ENCODE results near the gene PCED1A. TPM values are rescaled to one million over a fixed set of nuclear protein-coding genes. Genes with fewer than 3 reads are reported as not detected.

Gene PCED1A
- total RNA-seq, 2 experiments from 2014 or later = 29.4 to 35.3 TPM

DNA sequence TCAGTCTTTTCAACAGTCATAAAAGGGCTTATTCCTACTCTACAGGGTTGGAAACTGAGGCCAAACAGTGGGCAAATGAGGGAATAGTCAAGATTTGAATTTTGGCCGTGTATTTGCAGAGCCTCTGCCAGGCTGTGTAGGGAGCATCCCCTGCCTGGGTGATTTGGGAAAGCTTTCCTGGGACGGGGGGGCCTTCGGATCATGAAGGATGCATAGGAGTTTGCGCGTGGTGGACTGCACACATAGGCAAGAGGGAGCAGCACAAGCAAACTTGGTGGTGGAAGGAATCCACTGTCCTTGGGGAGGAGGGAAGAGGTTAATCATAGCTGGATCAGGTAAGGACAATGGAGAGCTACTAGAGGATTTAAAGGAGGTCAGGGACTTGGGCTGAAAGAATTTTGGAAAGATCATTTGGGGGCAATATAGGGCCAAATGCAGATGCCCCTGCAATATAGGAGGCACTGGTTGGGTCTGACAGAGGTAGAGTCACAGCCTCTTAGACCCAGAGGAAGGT lies 35.3 kb upstream of the PCED1A start:
- DNase-seq (no peak), ATAC-seq (no peak)
- Mint-ChIP-seq H3K4me3 (no peak overlapping the region), H3K9me3 (ENCODE audit: low read depth) (no peaks in the 10 kb centered on the region), H3K36me3 (ENCODE audit: low read depth) (peaks cover 27% of the 10 kb centered on the region), H3K27me3 (no peaks in the 10 kb centered on the region), H3K27ac (no peak overlapping the region), H3K4me1 (peaks cover 54% of the 10 kb centered on the region)
- ChIA-PET CTCF (interaction anchor here (1.5 to 1.6 kb wide), 2 partner anchors 15 to 125 kb away, joined by 3 to 7 read pairs; no protein-coding TSS in a partner anchor), POLR2A (interaction anchor here (0.6 kb wide), 1 partner anchor 132 kb away, joined by 3 read pairs; no protein-coding TSS in a partner anchor)
- intact Hi-C loops (cut with DNase I, micrococcal nuclease) = no loop called here

- ATAC-seq (no peak), DNase-seq (peak; percentile 53)
- Mint-ChIP-seq H3K4me1 (peaks cover 50% of the 10 kb centered on the region), H3K27me3 (no peaks in the 10 kb centered on the region), H3K36me3 (ENCODE audit: low read depth) (peaks cover 26% of the 10 kb centered on the region), H3K4me3 (peak overlapping the region; percentile 84), H3K9me3 (ENCODE audit: low read depth) (no peaks in the 10 kb centered on the region), H3K27ac (peak overlapping the region; percentile 82)
- CTCF ChIA-PET = interaction anchor here (0.9 to 1.6 kb wide), 3 partner anchors 9 to 48 kb away, joined by 3 read pairs; no protein-coding TSS in a partner anchor
- POLR2A ChIA-PET = no interaction called here
- intact Hi-C loops (cut with DNase I, micrococcal nuclease) = loop anchor here in 1 of 2 experiments (5.0 kb wide), 3 partner anchors 122 to 893 kb away; partner anchors contain the start of genes ADISSP and DDRGK1
These were observed 34.0 kb upstream of the PCED1A start for GRCh38 chr20:2874456-2874855.

DNA sequence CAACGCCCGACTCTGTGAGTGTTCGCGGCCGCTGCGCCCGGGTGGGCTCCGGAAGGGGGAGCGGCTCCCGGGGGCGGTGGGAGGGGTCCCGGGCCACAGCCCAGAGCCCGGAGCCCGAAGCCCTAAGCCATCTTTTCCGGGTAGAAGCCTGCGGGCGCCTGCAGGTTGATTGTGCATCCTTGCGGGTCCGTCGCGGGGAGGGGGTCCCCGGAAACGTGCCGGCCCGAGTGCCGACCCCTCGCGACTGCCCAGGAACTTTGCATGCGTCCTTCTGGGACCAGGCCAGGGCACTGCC lies 33.2 kb upstream of the PCED1A start:
- Mint-ChIP-seq H3K4me3 (peak overlapping the region; percentile 84), H3K9me3 (ENCODE audit: low read depth) (no peaks in the 10 kb centered on the region), H3K27me3 (no peaks in the 10 kb centered on the region), H3K36me3 (ENCODE audit: low read depth) (peaks cover 26% of the 10 kb centered on the region), H3K27ac (peak overlapping the region; percentile 83), H3K4me1 (peaks cover 47% of the 10 kb centered on the region)
- peak; percentile 40 for ATAC-seq
- DNase-seq = peak; percentile 74
- ChIA-PET CTCF (interaction anchor here (0.7 to 1.1 kb wide), 4 partner anchors 10 to 127 kb away, joined by 3 to 4 read pairs (median 3); no protein-coding TSS in a partner anchor), POLR2A (no interaction called here)
- intact Hi-C loops (cut with DNase I, micrococcal nuclease) = loop anchor here (1.0 to 5.0 kb wide), 19 partner anchors 11 to 894 kb away; partner anchors contain the start of genes PCED1A (in 2 of the 2), VPS16 (in 2 of the 2), ADISSP (in 1 of the 2) and DDRGK1 (in 1 of the 2)

GRCh38 chr20:2873010-2873746 lies 32.7 kb upstream of the PCED1A start, which contains the start of gene PTPRA:
Gene PTPRA (plus strand): TSS chr20:2873481. CDS start chr20:2964278, 90,797 bp downstream.
- no peaks in the 10 kb centered on the region for H3K27me3 Mint-ChIP-seq
- no peaks in the 10 kb centered on the region for H3K9me3 Mint-ChIP-seq (ENCODE audit: low read depth)
- peak; percentile 96 for DNase-seq
- H3K4me1 Mint-ChIP-seq = peaks cover 44% of the 10 kb centered on the region
- CTCF ChIA-PET = interaction anchor here (0.6 to 1.1 kb wide), 6 partner anchors 10 to 375 kb away, joined by 3 to 5 read pairs (median 4); no protein-coding TSS in a partner anchor
- H3K4me3 Mint-ChIP-seq = peak within 1 kb of the TSS; percentile 84
- peak; percentile 91 for ATAC-seq
- H3K36me3 Mint-ChIP-seq (ENCODE audit: low read depth) = peaks cover 26% of the 10 kb centered on the region
- peak within 1 kb of the TSS; percentile 95 for H3K27ac Mint-ChIP-seq
- POLR2A ChIA-PET = interaction anchor here (0.6 to 1.1 kb wide), 3 partner anchors 138 to 215 kb away, joined by 3 to 5 read pairs (median 4); no protein-coding TSS in a partner anchor
- intact Hi-C loops (cut with DNase I, micrococcal nuclease) = loop anchor here (1.0 to 5.0 kb wide), 19 partner anchors 11 to 894 kb away; partner anchors contain the start of genes PCED1A (in 2 of the 2), VPS16 (in 2 of the 2), ADISSP (in 1 of the 2) and DDRGK1 (in 1 of the 2)

DNA sequence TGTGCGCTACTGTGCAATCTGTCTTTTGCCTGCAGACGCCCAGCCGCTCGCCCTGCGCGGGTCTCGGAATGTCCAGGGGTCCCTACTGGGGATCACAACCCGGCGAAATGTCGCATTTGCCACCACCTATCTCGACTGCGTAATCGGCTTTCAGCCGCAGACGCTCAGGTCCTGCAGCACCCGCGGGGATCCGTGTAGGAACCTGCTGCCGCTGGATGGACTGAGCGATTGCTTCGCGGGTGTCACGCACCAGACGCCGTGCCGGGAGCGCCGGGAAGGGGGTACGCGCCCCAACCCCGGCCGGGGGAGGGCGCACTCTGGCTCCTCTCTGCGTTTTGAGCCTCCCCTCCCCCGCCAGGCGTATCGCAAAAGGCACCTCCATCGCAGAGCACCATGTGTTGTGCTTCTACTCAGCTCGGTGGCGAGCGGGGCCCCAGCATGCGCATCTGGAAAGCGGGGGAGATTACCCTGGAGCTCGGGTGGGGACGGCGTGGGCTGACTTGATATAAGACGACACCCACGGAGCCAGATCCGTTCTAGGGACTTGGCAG lies 32.1 kb upstream of the PCED1A start:
- peaks cover 47% of the 10 kb centered on the region for H3K4me1 Mint-ChIP-seq
- intact Hi-C loops (cut with DNase I, micrococcal nuclease) = loop anchor here (1.0 to 5.0 kb wide), 19 partner anchors 12 to 895 kb away; partner anchors contain the start of genes PCED1A (in 2 of the 2), VPS16 (in 2 of the 2), ADISSP (in 1 of the 2) and DDRGK1 (in 1 of the 2)
- H3K27ac Mint-ChIP-seq = peak overlapping the region; percentile 95
- H3K27me3 Mint-ChIP-seq = no peaks in the 10 kb centered on the region
- peaks cover 26% of the 10 kb centered on the region for H3K36me3 Mint-ChIP-seq (ENCODE audit: low read depth)
- ChIA-PET CTCF (interaction anchor here (0.6 to 1.1 kb wide), 5 partner anchors 23 to 374 kb away, joined by 3 to 5 read pairs (median 4); no protein-coding TSS in a partner anchor), POLR2A (interaction anchor here (0.6 to 1.1 kb wide), 3 partner anchors 139 to 214 kb away, joined by 3 to 5 read pairs (median 4); no protein-coding TSS in a partner anchor)
- ATAC-seq (peak; percentile 64), DNase-seq (peak; percentile 90)
- peak overlapping the region; percentile 84 for H3K4me3 Mint-ChIP-seq
- H3K9me3 Mint-ChIP-seq (ENCODE audit: low read depth) = no peaks in the 10 kb centered on the region

- peak; percentile 7 for ATAC-seq
- peaks cover 50% of the 10 kb centered on the region for H3K4me1 Mint-ChIP-seq
- ChIA-PET CTCF (interaction anchor here (1.2 kb wide), 1 partner anchor 114 kb away, joined by 3 read pairs; no protein-coding TSS in a partner anchor), POLR2A (interaction anchor here (0.8 to 1.1 kb wide), 2 partner anchors 139 to 184 kb away, joined by 3 to 5 read pairs; no protein-coding TSS in a partner anchor)
- peak overlapping the region; percentile 95 for H3K27ac Mint-ChIP-seq
- H3K9me3 Mint-ChIP-seq (ENCODE audit: low read depth) = no peaks in the 10 kb centered on the region
- H3K36me3 Mint-ChIP-seq (ENCODE audit: low read depth) = peaks cover 23% of the 10 kb centered on the region
- no peak for DNase-seq
- intact Hi-C loops (cut with DNase I, micrococcal nuclease) = loop anchor here (2.0 to 5.0 kb wide), 8 partner anchors 31 to 895 kb away; partner anchors contain the start of genes ADISSP (in 1 of the 2), DDRGK1 (in 1 of the 2), FASTKD5 (in 1 of the 2) and MRPS26 (in 1 of the 2)
- no peaks in the 10 kb centered on the region for H3K27me3 Mint-ChIP-seq
- peak overlapping the region; percentile 84 for H3K4me3 Mint-ChIP-seq
These were observed 31.4 kb upstream of the PCED1A start for GRCh38 chr20:2871661-2872458.

DNA sequence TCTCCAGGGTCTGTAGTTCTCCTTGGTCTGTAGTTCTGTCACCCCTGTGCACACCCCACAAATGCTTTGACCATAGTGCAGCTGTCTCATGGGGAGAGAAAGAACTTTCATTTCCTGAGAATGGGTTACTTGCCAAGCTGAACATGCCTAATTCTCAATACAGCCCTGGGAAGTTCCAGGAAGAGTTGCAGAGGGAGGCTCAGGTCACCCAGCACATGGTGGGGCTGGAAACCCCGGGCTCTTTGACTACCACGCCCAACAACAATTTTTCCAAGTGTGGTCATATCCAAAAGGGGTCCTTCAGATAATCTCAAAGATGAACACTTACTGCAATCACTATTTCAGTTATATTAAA lies 30.6 kb upstream of the PCED1A start:
- Mint-ChIP-seq H3K36me3 (ENCODE audit: low read depth) (peaks cover 18% of the 10 kb centered on the region), H3K27me3 (no peaks in the 10 kb centered on the region), H3K9me3 (ENCODE audit: low read depth) (no peaks in the 10 kb centered on the region), H3K4me1 (peaks cover 45% of the 10 kb centered on the region), H3K4me3 (no peak overlapping the region), H3K27ac (peak overlapping the region; percentile 63)
- DNase-seq (no peak), ATAC-seq (no peak)
- POLR2A ChIA-PET = no interaction called here
- intact Hi-C loops (cut with DNase I, micrococcal nuclease) = loop anchor here in 1 of 2 experiments (5.0 kb wide), 3 partner anchors 119 to 896 kb away; partner anchors contain the start of genes ADISSP and DDRGK1
- CTCF ChIA-PET = interaction anchor here (0.6 to 1.2 kb wide), 3 partner anchors 115 to 343 kb away, joined by 3 read pairs; no protein-coding TSS in a partner anchor

DNA sequence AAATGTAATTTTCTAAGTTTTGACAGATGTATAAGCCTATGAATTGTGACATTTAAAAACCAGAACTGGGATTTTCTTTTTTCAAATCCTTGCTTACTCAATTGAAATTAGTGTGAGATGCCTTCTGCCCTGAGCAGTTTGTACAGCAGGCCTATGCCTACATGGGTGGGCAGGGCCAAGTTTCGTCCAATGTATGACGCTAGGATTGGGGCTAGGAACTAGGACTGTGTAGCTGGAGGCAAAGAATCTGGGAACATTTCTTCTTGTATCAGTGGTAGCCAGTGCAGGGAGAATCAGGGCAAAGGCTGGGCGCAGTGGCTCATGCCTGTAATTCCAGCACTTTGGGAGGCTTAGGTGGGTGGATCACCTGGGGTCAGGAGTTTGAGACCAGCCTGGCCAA lies 28.9 kb upstream of the PCED1A start:
- H3K27ac Mint-ChIP-seq = no peak overlapping the region
- POLR2A ChIA-PET = no interaction called here
- H3K4me1 Mint-ChIP-seq = peaks cover 37% of the 10 kb centered on the region
- H3K9me3 Mint-ChIP-seq (ENCODE audit: low read depth) = no peaks in the 10 kb centered on the region
- ATAC-seq (no peak), DNase-seq (no peak)
- peaks cover 9% of the 10 kb centered on the region for H3K36me3 Mint-ChIP-seq (ENCODE audit: low read depth)
- H3K27me3 Mint-ChIP-seq = no peaks in the 10 kb centered on the region
- intact Hi-C loops (cut with DNase I, micrococcal nuclease) = no loop called here
- no peak overlapping the region for H3K4me3 Mint-ChIP-seq
- CTCF ChIA-PET = interaction anchor here (0.9 kb wide), 1 partner anchor 15 kb away, joined by 4 read pairs; no protein-coding TSS in a partner anchor

DNA sequence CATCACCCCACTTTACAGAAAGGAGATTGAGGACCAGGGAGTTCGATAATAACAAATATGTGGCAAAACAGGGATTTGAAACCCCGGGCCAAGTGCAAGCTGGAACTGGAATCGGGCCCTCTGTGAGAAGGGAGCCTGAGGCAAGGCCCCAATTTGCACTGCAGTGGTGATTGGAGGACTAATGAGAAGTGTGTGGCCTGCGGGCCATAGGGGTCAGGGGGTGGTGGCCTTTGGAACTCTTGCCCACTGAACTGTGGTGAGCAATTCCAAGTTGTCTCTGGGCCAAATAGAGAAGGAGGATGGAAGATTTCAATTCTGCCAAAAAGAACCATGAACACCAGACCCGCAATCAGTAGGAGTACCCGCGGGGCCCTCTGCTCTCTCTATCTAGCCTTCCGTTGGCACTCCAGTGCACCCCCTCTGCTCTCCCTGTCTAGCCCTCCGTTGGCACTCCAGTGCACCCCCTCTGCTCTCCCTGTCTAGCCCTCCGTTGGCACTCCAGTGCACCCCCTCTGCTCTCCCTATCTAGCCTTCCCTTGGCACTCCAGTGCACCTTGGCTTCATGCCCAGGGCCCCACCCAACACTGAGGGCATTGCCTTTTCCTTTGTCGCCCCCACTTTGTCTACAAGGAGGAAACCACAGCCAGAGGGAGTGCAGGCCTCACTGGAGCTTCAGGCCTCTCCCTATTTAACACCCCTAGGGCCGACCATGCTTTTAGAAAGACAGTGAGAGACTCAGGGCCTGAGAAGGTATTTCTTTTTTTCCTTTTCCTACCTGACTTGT lies 26.8 kb upstream of the PCED1A start:
- POLR2A ChIA-PET = interaction anchor here (0.7 kb wide), 1 partner anchor 290 kb away, joined by 3 read pairs; no protein-coding TSS in a partner anchor
- Mint-ChIP-seq H3K36me3 (ENCODE audit: low read depth) (peaks cover 6% of the 10 kb centered on the region), H3K4me1 (peaks cover 36% of the 10 kb centered on the region), H3K27ac (no peak overlapping the region), H3K27me3 (no peaks in the 10 kb centered on the region), H3K4me3 (no peak overlapping the region), H3K9me3 (ENCODE audit: low read depth) (no peaks in the 10 kb centered on the region)
- CTCF ChIA-PET = interaction anchor here (0.9 to 1.0 kb wide), 2 partner anchors 70 to 134 kb away, joined by 4 read pairs; no protein-coding TSS in a partner anchor
- ATAC-seq = no peak
- intact Hi-C loops (cut with DNase I, micrococcal nuclease) = no loop called here
- DNase-seq = no peak
